Neural progenitor cell (in vitro differentiated cells): ENCODE results near the gene LEKR1. TPM values are rescaled to one million over a fixed set of nuclear protein-coding genes. Genes with fewer than 3 reads are reported as not detected.
"Not testable (repeated sequence)": the region's sequence is repeated elsewhere in the genome, so short reads cannot be mapped to it uniquely, and the experiment has no call there.

ENCODE experiments used
- DNase-seq: peaks from one replicate; pipeline ENCODE4 v3.0.0-alpha.2; 2016; ENCODE audit warnings: low spot score
- H2AFZ ChIP-seq: fragments of 200-600 bp; sonication (generic); replicated peaks from 2 replicates; pipeline ENCODE4 v1.6.1; 2016; ENCODE audit warnings: antibody characterized with exemption
- H3F3A ChIP-seq: fragments of 200-600 bp; sonication (generic); 2 replicates; pipeline ENCODE4 v1.6.1; 2016; ENCODE audit warnings: antibody characterized with exemption, low read depth
- H3K27ac ChIP-seq: fragments of 200-600 bp; sonication (generic); 2 replicates; pipeline ENCODE4 v1.5.1; 2016; ENCODE audit warnings: mild to moderate bottlenecking
- H3K27me3 ChIP-seq: fragments of 200-600 bp; sonication (generic); 2 replicates; pipeline ENCODE4 v1.6.1; 2016; ENCODE audit warnings: mild to moderate bottlenecking, moderate library complexity
- H3K36me3 ChIP-seq: fragments of 200-600 bp; sonication (generic); 2 replicates; pipeline ENCODE4 v1.5.1; 2016
- H3K4me1 ChIP-seq: fragments of 200-600 bp; sonication (generic); 2 replicates; pipeline ENCODE4 v1.6.1; 2016; ENCODE audit warnings: mixed run types
- H3K4me2 ChIP-seq: fragments of 200-600 bp; sonication (generic); 2 replicates; pipeline ENCODE4 v1.6.1; 2016
- H3K4me3 ChIP-seq: fragments of 200-600 bp; sonication (generic); 2 replicates; pipeline ENCODE4 v1.5.1; 2016
- H3K79me2 ChIP-seq: fragments of 200-600 bp; sonication (generic); 2 replicates; pipeline ENCODE4 v1.6.1; 2016; ENCODE audit warnings: low read depth
- H3K9ac ChIP-seq: fragments of 200-600 bp; sonication (generic); 2 replicates; pipeline ENCODE4 v1.6.1; 2016
- H3K9me3 ChIP-seq: fragments of 200-600 bp; sonication (generic); 2 replicates; pipeline ENCODE4 v1.5.1; 2016; ENCODE audit warnings: low read depth
- H4K20me1 ChIP-seq: fragments of 200-600 bp; sonication (generic); 2 replicates; pipeline ENCODE4 v1.6.1; 2016; ENCODE audit warnings: low read depth
- H3K27ac Mint-ChIP-seq: 3 replicates; pipeline ENCODE4 v1.8.0; 2021; ENCODE audit warnings: mixed read lengths
- H3K27me3 Mint-ChIP-seq: 2 replicates; pipeline ENCODE4 v1.8.0; 2022; ENCODE audit warnings: low read depth, mild to moderate bottlenecking, inconsistent platforms, moderate library complexity, mixed read lengths; ENCODE audit not compliant: insufficient read depth
- H3K36me3 Mint-ChIP-seq: 3 replicates; pipeline ENCODE4 v1.8.0; 2021; ENCODE audit warnings: mixed read lengths
- H3K4me1 Mint-ChIP-seq: 3 replicates; pipeline ENCODE4 v1.8.0; 2021; ENCODE audit warnings: mixed read lengths
- H3K4me3 Mint-ChIP-seq: 3 replicates; pipeline ENCODE4 v1.8.0; 2021; ENCODE audit warnings: mild to moderate bottlenecking, moderate library complexity, mixed read lengths
- H3K9me3 Mint-ChIP-seq: 3 replicates; pipeline ENCODE4 v1.8.0; 2020; ENCODE audit warnings: mixed read lengths
- EZH2 ChIP-seq: fragments of 200-600 bp; sonication (generic); IDR thresholded peaks from 2 replicates; pipeline ENCODE4 v1.6.1; 2017; ENCODE audit warnings: antibody characterized with exemption, mild to moderate bottlenecking, moderate library complexity
- EZH2phosphoT487 ChIP-seq: fragments of 200-600 bp; sonication (generic); IDR thresholded peaks from 2 replicates; pipeline ENCODE4 v1.6.1; 2017; ENCODE audit warnings: antibody characterized with exemption
- total RNA-seq: library from RNA; depleted of rRNA; stranded (reverse); fragments of >200 nt; gene quantifications from 2 replicates; pipeline ENCODE4 v1.2.3, GENCODE V29; 2015; ENCODE audit warnings: low replicate concordance
- TF ChIP-seq, protein P1 (sequence below): fragments of 200-600 bp; sonication (generic); IDR thresholded peaks from 2 replicates; pipeline ENCODE4 v1.5.1; 2017; ENCODE audit warnings: antibody characterized with exemption, mild to moderate bottlenecking

LEKR1 gene
- total RNA-seq, 1 donor from 2014 or later, result 1.9 TPM

DNA sequence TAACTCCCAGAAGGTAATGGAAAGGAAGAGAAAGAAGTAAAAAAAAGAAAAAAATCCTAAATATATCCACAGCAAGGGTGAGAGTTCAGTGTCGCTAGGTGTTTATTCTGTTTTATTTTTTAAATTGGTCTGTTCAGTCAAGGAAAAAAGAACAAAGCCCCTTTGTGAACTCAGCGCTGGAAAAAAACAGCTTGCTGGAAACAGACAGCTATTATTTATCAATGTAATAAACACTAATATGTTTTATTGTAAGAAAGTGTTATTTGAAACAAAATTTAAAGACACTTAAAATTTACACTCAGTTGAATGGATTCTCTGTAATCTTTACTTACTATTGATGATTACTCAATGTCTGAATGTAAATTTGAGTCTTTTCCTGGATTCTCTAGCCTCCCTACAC is 32.3 kb upstream of the LEKR1 start:
- H3F3A ChIP-seq, result no peaks in the 10 kb centered on the region
- Mint-ChIP-seq H3K36me3 (no peaks in the 10 kb centered on the region), H3K27ac (no peak overlapping the region), H3K4me3 (no peak overlapping the region), H3K4me1 (peaks cover 17% of the 10 kb centered on the region), H3K9me3 (peaks cover 4% of the 10 kb centered on the region), H3K27me3 (peaks cover 2% of the 10 kb centered on the region)
- no peaks in the 10 kb centered on the region for H3K36me3 ChIP-seq
- H4K20me1 ChIP-seq, result no peaks in the 10 kb centered on the region
- H3K27ac ChIP-seq, result no peak overlapping the region
- H3K79me2 ChIP-seq, result no peaks in the 10 kb centered on the region
- no peak overlapping the region for H3K9ac ChIP-seq
- H3K4me2 ChIP-seq, result no peak overlapping the region
- no peaks in the 10 kb centered on the region for H3K9me3 ChIP-seq
- DNase-seq, result no peak
- H3K27me3 ChIP-seq, result no peaks in the 10 kb centered on the region
- H3K4me1 ChIP-seq, result no peaks in the 10 kb centered on the region
- TF ChIP-seq EZH2phosphoT487 (no peak), EZH2 (no peak)
- TF ChIP-seq, protein P1, sequence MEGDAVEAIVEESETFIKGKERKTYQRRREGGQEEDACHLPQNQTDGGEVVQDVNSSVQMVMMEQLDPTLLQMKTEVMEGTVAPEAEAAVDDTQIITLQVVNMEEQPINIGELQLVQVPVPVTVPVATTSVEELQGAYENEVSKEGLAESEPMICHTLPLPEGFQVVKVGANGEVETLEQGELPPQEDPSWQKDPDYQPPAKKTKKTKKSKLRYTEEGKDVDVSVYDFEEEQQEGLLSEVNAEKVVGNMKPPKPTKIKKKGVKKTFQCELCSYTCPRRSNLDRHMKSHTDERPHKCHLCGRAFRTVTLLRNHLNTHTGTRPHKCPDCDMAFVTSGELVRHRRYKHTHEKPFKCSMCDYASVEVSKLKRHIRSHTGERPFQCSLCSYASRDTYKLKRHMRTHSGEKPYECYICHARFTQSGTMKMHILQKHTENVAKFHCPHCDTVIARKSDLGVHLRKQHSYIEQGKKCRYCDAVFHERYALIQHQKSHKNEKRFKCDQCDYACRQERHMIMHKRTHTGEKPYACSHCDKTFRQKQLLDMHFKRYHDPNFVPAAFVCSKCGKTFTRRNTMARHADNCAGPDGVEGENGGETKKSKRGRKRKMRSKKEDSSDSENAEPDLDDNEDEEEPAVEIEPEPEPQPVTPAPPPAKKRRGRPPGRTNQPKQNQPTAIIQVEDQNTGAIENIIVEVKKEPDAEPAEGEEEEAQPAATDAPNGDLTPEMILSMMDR, result no peak
- no peak overlapping the region for H3K4me3 ChIP-seq
- H2AFZ ChIP-seq, result no peak overlapping the region

- TF ChIP-seq EZH2 (no peak), EZH2phosphoT487 (no peak)
- TF ChIP-seq, protein P1, result no peak
- H3K4me1 Mint-ChIP-seq, result peaks cover 14% of the 10 kb centered on the region
- H3K4me2 ChIP-seq, result no peak overlapping the region
- H3K27ac ChIP-seq, result no peak overlapping the region
- H3K27me3 Mint-ChIP-seq, result peaks cover 10% of the 10 kb centered on the region
- peaks cover 18% of the 10 kb centered on the region for H3K9me3 Mint-ChIP-seq
- H4K20me1 ChIP-seq, result no peaks in the 10 kb centered on the region
- no peak overlapping the region for H3K9ac ChIP-seq
- no peak for DNase-seq
- no peaks in the 10 kb centered on the region for H3K36me3 Mint-ChIP-seq
- H3K4me3 Mint-ChIP-seq, result no peak overlapping the region
- H3K36me3 ChIP-seq, result no peaks in the 10 kb centered on the region
- H3K4me1 ChIP-seq, result no peaks in the 10 kb centered on the region
- H3K4me3 ChIP-seq, result no peak overlapping the region
- H3K27ac Mint-ChIP-seq, result no peak overlapping the region
- H2AFZ ChIP-seq, result no peak overlapping the region
- H3K79me2 ChIP-seq, result no peaks in the 10 kb centered on the region
- H3K27me3 ChIP-seq, result no peaks in the 10 kb centered on the region
- H3F3A ChIP-seq, result no peaks in the 10 kb centered on the region
- H3K9me3 ChIP-seq, result no peaks in the 10 kb centered on the region
Observed at GRCh38 chr3:156795890-156796481, 30.2 kb upstream of the LEKR1 start.

DNA sequence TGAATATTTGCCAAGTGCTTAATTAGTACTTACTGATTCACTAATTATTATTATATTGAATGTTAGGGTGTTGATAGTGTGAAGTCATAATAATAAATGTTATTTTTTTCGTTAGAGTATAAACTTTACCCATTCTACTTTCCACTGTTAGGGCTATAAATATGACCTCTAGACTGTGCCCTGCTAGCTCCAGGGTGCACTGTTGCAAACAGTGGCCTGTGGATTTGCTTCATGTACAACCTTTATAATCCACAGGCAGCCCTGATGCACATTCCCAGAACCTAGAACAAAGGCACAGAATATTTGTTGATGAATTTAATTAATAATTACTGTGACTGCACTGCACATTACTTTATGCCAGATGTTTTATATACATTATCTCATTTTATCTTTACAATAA is 28.8 kb upstream of the LEKR1 start:
- DNase-seq, result no peak
- Histone ChIP-seq H2AFZ (no peak overlapping the region), H3K4me2 (no peak overlapping the region), H3K9ac (no peak overlapping the region), H3F3A (no peaks in the 10 kb centered on the region), H3K27me3 (no peaks in the 10 kb centered on the region), H3K79me2 (no peaks in the 10 kb centered on the region), H3K4me1 (no peaks in the 10 kb centered on the region), H3K4me3 (no peak overlapping the region), H3K9me3 (no peaks in the 10 kb centered on the region), H3K27ac (no peak overlapping the region), H4K20me1 (no peaks in the 10 kb centered on the region), H3K36me3 (no peaks in the 10 kb centered on the region)
- Mint-ChIP-seq H3K27ac (no peak overlapping the region), H3K27me3 (peaks cover 10% of the 10 kb centered on the region), H3K9me3 (peaks cover 18% of the 10 kb centered on the region), H3K4me1 (peaks cover 8% of the 10 kb centered on the region), H3K4me3 (no peak overlapping the region), H3K36me3 (no peaks in the 10 kb centered on the region)
- no peak for TF ChIP-seq EZH2
- TF ChIP-seq, protein P1, result no peak
- no peak for TF ChIP-seq EZH2phosphoT487

DNA sequence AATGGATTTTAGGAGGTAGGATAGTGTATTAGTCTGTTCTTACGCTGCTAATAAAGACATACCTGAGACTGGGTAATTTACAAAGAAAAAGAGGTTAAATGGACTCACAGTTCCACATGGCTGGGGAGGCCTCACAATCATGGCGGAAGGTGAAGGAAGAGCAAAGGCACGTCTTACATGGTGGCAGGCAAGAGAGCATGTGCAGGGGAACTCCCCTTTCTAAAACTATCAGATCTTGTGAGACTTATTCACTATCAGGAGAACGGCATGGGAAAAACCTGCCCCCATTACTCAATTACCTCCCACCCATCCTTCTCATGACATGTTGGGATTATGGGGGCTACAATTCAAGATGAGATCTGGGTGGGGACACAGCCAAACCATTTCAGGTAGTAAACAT is 25.9 kb upstream of the LEKR1 start:
- peaks cover 18% of the 10 kb centered on the region for H3K9me3 Mint-ChIP-seq
- DNase-seq, H3K36me3 Mint-ChIP-seq, H3K4me3 Mint-ChIP-seq, H3K27ac Mint-ChIP-seq, H3K4me1 Mint-ChIP-seq, H3K4me3 ChIP-seq, H3K9ac ChIP-seq, H3K9me3 ChIP-seq, H2AFZ ChIP-seq, H3K79me2 ChIP-seq, H3K27me3 Mint-ChIP-seq, H3F3A ChIP-seq, H3K27me3 ChIP-seq, H4K20me1 ChIP-seq, H3K36me3 ChIP-seq, H3K4me2 ChIP-seq, H3K4me1 ChIP-seq, H3K27ac ChIP-seq: not testable (repeated sequence)
